K562 (cell line): ENCODE measurements around the gene DOLPP1. TPM values are rescaled to one million over a fixed set of nuclear protein-coding genes. Genes with fewer than 3 reads are reported as not detected.

Experiments used
- ATAC-seq: fragments of 200-7000 bp; cut with Tn5 transposase; 3 replicates; pipeline ENCODE4 v1.9.1; 2020; ENCODE audit warnings: moderate library complexity
- BruUV-seq: library from RNA; stranded (reverse); fragments of 400-500 nt; replicated peaks from 2 replicates; lab custom pipeline; 2021; lab: Mats Ljungman, UMichigan
- CTCF ChIA-PET: fragments of 300-600 bp; formaldehyde crosslinking; extraction: SDS; loops from one replicate; lab custom pipeline; 2021; ENCODE audit warnings: low intra/inter-chr PET ratio; lab: Yijun Ruan, JAX
- POLR2A ChIA-PET: fragments of 300-600, 350-650 bp; sonication (Branson Sonifier 250); formaldehyde crosslinking; extraction: SDS; loops from one replicate; lab custom pipeline; 2021; ENCODE audit warnings: antibody characterized with exemption, inconsistent platforms; lab: Yijun Ruan, JAX
- DNase-seq, 4 experiments: peaks; one replicate each; pipeline versions ENCODE4 v3.0.0 to v3.0.0-alpha.2; 2011 to 2018; ENCODE audit warnings: low spot score in 3 of 4, mixed read lengths in 3 of 4; ENCODE audit errors: extremely low read depth in 1 of 4
- FAIRE-seq: peaks from 2 replicates; lab custom pipeline; 2011; peaks lifted over from hg19 to GRCh38; lab: Jason Lieb, UNC
- H2AFZ ChIP-seq: 2 replicates; pipeline ENCODE4 v1.6.0; 2011; ENCODE audit warnings: low read depth, low read length, control low read depth, inconsistent platforms
- H3K27ac ChIP-seq: fragments of 200-600 bp; 3 replicates; pipeline ENCODE4 v1.8.0; 2011; ENCODE audit warnings: low read depth, mild to moderate bottlenecking, control low read depth, inconsistent platforms, low read length, moderate library complexity, mixed read lengths; ENCODE audit errors: extremely low read depth
- H3K27me3 ChIP-seq, 2 experiments: fragments of 300-600 bp in 1 of 2; 2 replicates in 1 of 2; 3 replicates in 1 of 2; pipeline versions ENCODE4 v1.6.0 to v1.8.0; 2011; ENCODE audit warnings: inconsistent platforms in 2 of 2, low read length in 2 of 2, mild to moderate bottlenecking in 1 of 2, mixed read lengths in 1 of 2, moderate library complexity in 1 of 2; ENCODE audit not compliant: control insufficient read depth in 2 of 2, insufficient read depth in 2 of 2
- H3K36me3 ChIP-seq: fragments of 300-600 bp; 3 replicates; pipeline ENCODE4 v1.8.0; 2011; ENCODE audit warnings: mild to moderate bottlenecking, low read length, inconsistent platforms; ENCODE audit not compliant: control insufficient read depth, insufficient read depth
- H3K4me1 ChIP-seq, 2 experiments: fragments of 200-600 bp in 1 of 2; replicated peaks in 1 of 2; 2 replicates in 1 of 2; 3 replicates in 1 of 2; pipeline versions ENCODE4 v1.5.1 to v1.8.0; 2011; ENCODE audit warnings: inconsistent platforms in 2 of 2, low read length in 2 of 2, mild to moderate bottlenecking in 1 of 2, mixed read lengths in 1 of 2, moderate library complexity in 1 of 2; ENCODE audit not compliant: control insufficient read depth in 2 of 2, insufficient read depth in 2 of 2
- H3K4me2 ChIP-seq: 2 replicates; pipeline ENCODE4 v1.6.1; 2011; ENCODE audit warnings: low read length, control low read depth, inconsistent platforms, mixed read lengths; ENCODE audit not compliant: insufficient read depth
- H3K4me3 ChIP-seq: fragments of 200-600 bp; sonication (generic), shearing (Covaris generic); 2 replicates; pipeline ENCODE4 v1.5.1; 2016; ENCODE audit warnings: control low read depth, inconsistent platforms
- H3K79me2 ChIP-seq: fragments of 200-600 bp; 3 replicates; pipeline ENCODE4 v1.8.0; 2011; ENCODE audit warnings: low read length, inconsistent platforms; ENCODE audit not compliant: control insufficient read depth, insufficient read depth
- H3K9ac ChIP-seq, 2 experiments: 2 replicates each; pipeline versions ENCODE4 v1.6.0 to v1.6.1; 2011; ENCODE audit warnings: low read depth in 2 of 2, low read length in 2 of 2, control low read depth in 1 of 2, inconsistent platforms in 1 of 2, mild to moderate bottlenecking in 1 of 2, mixed read lengths in 1 of 2; ENCODE audit not compliant: insufficient read depth in 1 of 2
- H3K9me1 ChIP-seq: one replicate; pipeline ENCODE4 v1.6.0; 2011; ENCODE audit warnings: inconsistent platforms, mild to moderate bottlenecking, low read length, moderate library complexity; ENCODE audit not compliant: control insufficient read depth, insufficient read depth
- H3K9me3 ChIP-seq: replicated peaks from 2 replicates; pipeline ENCODE4 v1.5.1; 2011; ENCODE audit warnings: low read depth, low read length, inconsistent platforms; ENCODE audit not compliant: control insufficient read depth, insufficient read depth
- H4K20me1 ChIP-seq: replicated peaks from 2 replicates; pipeline ENCODE4 v1.6.1; 2011; ENCODE audit warnings: low read length, inconsistent platforms, mixed read lengths; ENCODE audit not compliant: control insufficient read depth, insufficient read depth
- ETV5 ChIP-seq: sonication (generic); formaldehyde crosslinking; IDR thresholded peaks from 2 replicates; pipeline ENCODE4 v1.4.0; 2020; ENCODE audit warnings: low read depth, mild to moderate bottlenecking, missing genetic modification reagents
- GATA2 ChIP-seq: sonication (generic); formaldehyde crosslinking; IDR thresholded peaks from 2 replicates; pipeline ENCODE4 v1.4.0; 2020; ENCODE audit warnings: mild to moderate bottlenecking, missing genetic modification reagents
- HMG20A ChIP-seq: fragments of 450-650 bp; formaldehyde crosslinking; conservative IDR thresholded peaks from 2 replicates; pipeline ENCODE4 v1.4.0; 2020; ENCODE audit warnings: mild to moderate bottlenecking, mixed read lengths
- KDM2B ChIP-seq: fragments of 250-450 bp; sonication (Bioruptor Pico); IDR thresholded peaks from 2 replicates; pipeline ENCODE4 v1.8.0; 2021; ENCODE audit warnings: mild to moderate bottlenecking, moderate library complexity
- KHSRP ChIP-seq: fragments of 450-650 bp; IDR thresholded peaks from 2 replicates; pipeline ENCODE4 v1.6.1; 2017
- ZFPM2 ChIP-seq: fragments of 250-450 bp; sonication (Bioruptor Pico); IDR thresholded peaks from 2 replicates; pipeline ENCODE4 v1.5.1; 2022; ENCODE audit warnings: mild to moderate bottlenecking
- ZNF764 ChIP-seq: fragments of 250-450 bp; sonication (Bioruptor Pico); IDR thresholded peaks from 2 replicates; pipeline ENCODE4 v1.4.0; 2020; ENCODE audit warnings: low read depth, mild to moderate bottlenecking, moderate library complexity
- WGBS: fragments of 100-300 bp; shearing (Covaris generic); methylation state at CpG from one replicate; pipeline ENCODE4 v1.1.6; 2016; ENCODE audit warnings: low coverage, mixed read lengths; ENCODE audit not compliant: insufficient coverage; ENCODE audit errors: missing lambda C conversion rate; 5-methylcytosine and 5-hydroxymethylcytosine counted together
- in situ Hi-C: fragments of 300-500 bp; cut with MboI; formaldehyde crosslinking; loops from 4 replicates; pipeline ENCODE4 v1.15.0; 2018; ENCODE audit warnings: inconsistent platforms, mixed read lengths
- intact Hi-C: fragments of 100-400 bp; cut with micrococcal nuclease; formaldehyde crosslinking; loops from 2 replicates; pipeline ENCODE4 v1.14.2; 2022
- polyA plus RNA-seq, 8 experiments: library from polyadenylated mRNA; depleted of rRNA in 4 of 8; stranded (reverse) in 5 of 8; unstranded in 3 of 8; fragments of >200 nt; fragmentation: Nextera tagmentation in 2 of 8; fragmentation: Illumina TruSeq in 1 of 8; extraction: Ambion mirVana in 2 of 8; extraction: Trizol in 1 of 8; gene quantifications; 2 replicates each; pipeline versions ENCODE4 v1.2.1 to v1.2.3, GENCODE V29; 2011 to 2014; ENCODE audit warnings: inconsistent platforms in 1 of 8, missing spikeins in 1 of 8
- total RNA-seq, 7 experiments: library from RNA; depleted of rRNA in 6 of 7; stranded (reverse); fragments of >200 nt in 6 of 7; fragmentation: Illumina TruSeq in 2 of 7; extraction: Trizol in 2 of 7; gene quantifications; 2 replicates each; pipeline versions ENCODE4 v1.2.1 to v1.2.3, GENCODE V29; 2011 to 2021; ENCODE audit warnings: low replicate concordance in 1 of 7
- TF ChIP-seq, protein P1 (sequence below): fragments of 450-650 bp; formaldehyde crosslinking; IDR thresholded peaks from 2 replicates; pipeline ENCODE4 v1.4.0; 2022; ENCODE audit warnings: mild to moderate bottlenecking, moderate library complexity
- TF ChIP-seq, protein P2 (sequence below): fragments of 250-450 bp; sonication (Bioruptor Pico); IDR thresholded peaks from 2 replicates; pipeline ENCODE4 v1.8.0; 2022; ENCODE audit warnings: inconsistent platforms, mild to moderate bottlenecking, moderate library complexity, borderline replicate concordance
- TF ChIP-seq, protein P3 (sequence below): sonication (generic); formaldehyde crosslinking; IDR thresholded peaks from 2 replicates; pipeline ENCODE4 v1.8.0; 2022; ENCODE audit warnings: mild to moderate bottlenecking, missing genetic modification reagents

Gene DOLPP1
- total and polyA plus RNA-seq, 9 of the 15 experiments (the other 6 are each of a cell fraction or from before 2014, with no cell fraction given) = 3.0 to 39.8 (median 30.5) TPM

DNA sequence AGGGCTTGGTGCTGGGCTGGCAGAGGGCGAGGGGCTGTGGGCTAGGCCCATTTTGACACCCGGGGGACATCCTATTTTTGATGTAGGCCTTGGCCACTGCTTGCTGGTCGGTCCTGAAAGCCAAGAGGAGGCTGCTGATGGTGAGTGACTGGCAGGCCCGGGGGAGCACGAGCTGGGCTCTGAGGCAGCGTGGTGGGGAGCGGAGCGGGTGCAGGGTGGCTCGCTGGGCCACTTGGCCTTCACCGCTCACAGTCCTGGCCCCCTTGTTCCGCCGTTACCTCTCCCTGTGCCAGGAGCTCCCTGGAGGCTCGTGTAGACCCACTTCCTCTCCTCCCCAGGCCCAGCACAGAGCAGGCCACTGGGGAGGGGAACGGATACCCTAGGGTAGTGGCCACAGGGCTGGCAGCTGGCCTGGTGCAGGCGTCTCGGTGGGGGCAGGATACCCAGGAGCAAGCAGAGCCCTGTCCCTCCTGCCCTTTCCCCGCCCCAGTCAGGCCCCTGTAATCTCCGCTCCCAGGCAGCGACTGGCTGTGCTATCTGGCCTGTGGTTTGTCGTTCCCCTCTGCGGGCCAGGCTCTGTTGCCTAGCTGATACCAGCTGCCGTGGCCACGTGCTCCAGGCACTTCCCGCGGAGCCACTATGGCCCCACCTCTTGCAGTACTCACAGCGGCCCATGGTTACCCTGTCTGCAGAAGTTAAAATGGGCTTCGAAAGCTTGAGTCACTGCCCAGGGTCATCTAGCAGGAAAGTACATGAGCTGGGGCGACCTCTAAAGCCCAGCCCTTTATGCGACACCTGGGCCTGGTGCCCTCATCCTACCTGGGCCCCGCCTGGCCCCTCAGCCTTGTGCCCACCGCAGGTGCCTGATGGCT lies 11.7 kb upstream of the DOLPP1 start:
- H3K9me1 ChIP-seq = peaks cover 5% of the 10 kb centered on the region
- peak overlapping the region; percentile 69 for H3K4me2 ChIP-seq
- DNase-seq = peak; percentile 83 to 98 (median 90)
- FAIRE-seq = peak; percentile 98
- BruUV-seq = no TSS peak
- H3K9ac ChIP-seq = peak overlapping the region; percentile 75 to 86
- H2AFZ ChIP-seq = peak overlapping the region; percentile 14
- H3K36me3 ChIP-seq = peaks cover 68% of the 10 kb centered on the region
- in situ Hi-C loops (no loop called here), intact Hi-C loops (loop anchor here (1.0 kb wide), 1 partner anchor 33 kb away; the partner anchor contains the start of gene MIGA2)
- H3K9me3 ChIP-seq = no peaks in the 10 kb centered on the region
- H3K27me3 ChIP-seq = no peaks in the 10 kb centered on the region
- ChIA-PET CTCF (no interaction called here), POLR2A (interaction anchor here (0.5 to 1.3 kb wide), 7 partner anchors 11 to 682 kb away, joined by 3 to 7 read pairs (median 3); partner anchors contain the start of gene DOLPP1)
- WGBS = 20% methylated on average over 29 of the region's 31 CpGs
- peaks cover 16% of the 10 kb centered on the region; the same call in 2 of the 3 replicates for H3K79me2 ChIP-seq
- H3K4me3 ChIP-seq = no peak overlapping the region
- H3K4me1 ChIP-seq = peaks cover 44 to 54% of the 10 kb centered on the region in 2 experiments
- no peaks in the 10 kb centered on the region for H4K20me1 ChIP-seq
- ATAC-seq = peak; percentile 98
- H3K27ac ChIP-seq = peak overlapping the region; percentile 92
- TF ChIP-seq, protein P1, sequence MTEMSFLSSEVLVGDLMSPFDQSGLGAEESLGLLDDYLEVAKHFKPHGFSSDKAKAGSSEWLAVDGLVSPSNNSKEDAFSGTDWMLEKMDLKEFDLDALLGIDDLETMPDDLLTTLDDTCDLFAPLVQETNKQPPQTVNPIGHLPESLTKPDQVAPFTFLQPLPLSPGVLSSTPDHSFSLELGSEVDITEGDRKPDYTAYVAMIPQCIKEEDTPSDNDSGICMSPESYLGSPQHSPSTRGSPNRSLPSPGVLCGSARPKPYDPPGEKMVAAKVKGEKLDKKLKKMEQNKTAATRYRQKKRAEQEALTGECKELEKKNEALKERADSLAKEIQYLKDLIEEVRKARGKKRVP (CRISPR knock-in tag) = peak; percentile 71; the same call in 1 of the 2 replicates
- TF ChIP-seq, protein P2, sequence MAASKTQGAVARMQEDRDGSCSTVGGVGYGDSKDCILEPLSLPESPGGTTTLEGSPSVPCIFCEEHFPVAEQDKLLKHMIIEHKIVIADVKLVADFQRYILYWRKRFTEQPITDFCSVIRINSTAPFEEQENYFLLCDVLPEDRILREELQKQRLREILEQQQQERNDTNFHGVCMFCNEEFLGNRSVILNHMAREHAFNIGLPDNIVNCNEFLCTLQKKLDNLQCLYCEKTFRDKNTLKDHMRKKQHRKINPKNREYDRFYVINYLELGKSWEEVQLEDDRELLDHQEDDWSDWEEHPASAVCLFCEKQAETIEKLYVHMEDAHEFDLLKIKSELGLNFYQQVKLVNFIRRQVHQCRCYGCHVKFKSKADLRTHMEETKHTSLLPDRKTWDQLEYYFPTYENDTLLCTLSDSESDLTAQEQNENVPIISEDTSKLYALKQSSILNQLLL (CRISPR knock-in tag) = no peak
- TF ChIP-seq KHSRP (peak; percentile 81), ZFPM2 (CRISPR knock-in tag) (no peak), HMG20A (CRISPR knock-in tag) (no peak), GATA2 (peak; percentile 100), ZNF764 (CRISPR knock-in tag) (no peak), KDM2B (CRISPR knock-in tag) (no peak), ETV5 (CRISPR knock-in tag) (no peak)
- TF ChIP-seq, protein P3, sequence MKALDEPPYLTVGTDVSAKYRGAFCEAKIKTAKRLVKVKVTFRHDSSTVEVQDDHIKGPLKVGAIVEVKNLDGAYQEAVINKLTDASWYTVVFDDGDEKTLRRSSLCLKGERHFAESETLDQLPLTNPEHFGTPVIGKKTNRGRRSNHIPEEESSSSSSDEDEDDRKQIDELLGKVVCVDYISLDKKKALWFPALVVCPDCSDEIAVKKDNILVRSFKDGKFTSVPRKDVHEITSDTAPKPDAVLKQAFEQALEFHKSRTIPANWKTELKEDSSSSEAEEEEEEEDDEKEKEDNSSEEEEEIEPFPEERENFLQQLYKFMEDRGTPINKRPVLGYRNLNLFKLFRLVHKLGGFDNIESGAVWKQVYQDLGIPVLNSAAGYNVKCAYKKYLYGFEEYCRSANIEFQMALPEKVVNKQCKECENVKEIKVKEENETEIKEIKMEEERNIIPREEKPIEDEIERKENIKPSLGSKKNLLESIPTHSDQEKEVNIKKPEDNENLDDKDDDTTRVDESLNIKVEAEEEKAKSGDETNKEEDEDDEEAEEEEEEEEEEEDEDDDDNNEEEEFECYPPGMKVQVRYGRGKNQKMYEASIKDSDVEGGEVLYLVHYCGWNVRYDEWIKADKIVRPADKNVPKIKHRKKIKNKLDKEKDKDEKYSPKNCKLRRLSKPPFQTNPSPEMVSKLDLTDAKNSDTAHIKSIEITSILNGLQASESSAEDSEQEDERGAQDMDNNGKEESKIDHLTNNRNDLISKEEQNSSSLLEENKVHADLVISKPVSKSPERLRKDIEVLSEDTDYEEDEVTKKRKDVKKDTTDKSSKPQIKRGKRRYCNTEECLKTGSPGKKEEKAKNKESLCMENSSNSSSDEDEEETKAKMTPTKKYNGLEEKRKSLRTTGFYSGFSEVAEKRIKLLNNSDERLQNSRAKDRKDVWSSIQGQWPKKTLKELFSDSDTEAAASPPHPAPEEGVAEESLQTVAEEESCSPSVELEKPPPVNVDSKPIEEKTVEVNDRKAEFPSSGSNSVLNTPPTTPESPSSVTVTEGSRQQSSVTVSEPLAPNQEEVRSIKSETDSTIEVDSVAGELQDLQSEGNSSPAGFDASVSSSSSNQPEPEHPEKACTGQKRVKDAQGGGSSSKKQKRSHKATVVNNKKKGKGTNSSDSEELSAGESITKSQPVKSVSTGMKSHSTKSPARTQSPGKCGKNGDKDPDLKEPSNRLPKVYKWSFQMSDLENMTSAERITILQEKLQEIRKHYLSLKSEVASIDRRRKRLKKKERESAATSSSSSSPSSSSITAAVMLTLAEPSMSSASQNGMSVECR (CRISPR knock-in tag) = peak; percentile 85
